GM18861 (cell line): ENCODE results near the gene STRBP.
"Not testable (repeated sequence)": the region's sequence is repeated elsewhere in the genome, so short reads cannot be mapped to it uniquely, and the experiment has no call there.

Experiments
- ATAC-seq: cut with Tn5 transposase; IDR thresholded peaks from one replicate; pipeline ENCODE4 v1.9.1; 2021; ENCODE audit not compliant: unreplicated experiment

Gene STRBP

DNA sequence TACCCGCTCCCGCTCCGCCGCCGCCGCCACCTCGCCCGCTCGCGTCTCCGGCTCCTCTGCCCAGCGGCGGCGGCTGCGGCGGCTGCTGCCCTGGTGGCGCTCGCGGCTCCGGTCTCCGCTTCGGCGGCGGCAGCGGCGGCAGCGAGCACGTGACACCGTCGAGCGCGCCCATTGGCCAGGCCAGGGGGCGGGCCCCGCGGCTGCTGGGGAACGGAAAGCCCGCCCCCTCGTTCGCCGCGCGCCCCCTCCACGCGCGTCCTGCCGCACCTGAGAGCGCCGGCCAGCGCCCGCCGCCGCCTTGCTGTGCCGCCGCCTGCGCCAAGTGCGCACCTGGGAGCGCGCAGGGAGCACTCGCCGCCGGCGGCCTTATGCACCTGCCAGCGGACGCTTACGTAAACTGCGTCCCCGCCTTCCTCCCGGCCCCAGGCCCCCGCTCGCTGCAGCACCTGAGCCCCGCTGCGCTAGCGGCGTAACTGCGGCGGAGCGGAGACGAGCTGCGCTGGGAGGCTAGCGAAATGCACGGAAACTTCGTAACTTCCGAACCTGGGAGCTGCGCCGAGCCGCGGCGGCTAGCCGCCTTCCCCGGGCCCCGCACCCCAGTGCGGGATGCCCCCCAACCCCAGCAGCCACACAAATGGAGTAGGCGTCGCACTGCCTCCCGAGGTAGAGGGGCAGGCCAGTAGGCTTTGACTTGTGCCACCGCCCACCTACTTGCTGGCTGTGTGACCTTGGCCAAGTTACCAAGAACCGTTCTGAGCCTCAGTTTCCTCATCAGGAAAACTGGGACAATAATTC, at the start of gene STRBP:
Gene STRBP (minus strand): TSS at position 122 of the 795 bp plus-strand sequence. CDS start 84,452 bp downstream, outside the sequence.
- ATAC-seq: peak; percentile 85

DNA sequence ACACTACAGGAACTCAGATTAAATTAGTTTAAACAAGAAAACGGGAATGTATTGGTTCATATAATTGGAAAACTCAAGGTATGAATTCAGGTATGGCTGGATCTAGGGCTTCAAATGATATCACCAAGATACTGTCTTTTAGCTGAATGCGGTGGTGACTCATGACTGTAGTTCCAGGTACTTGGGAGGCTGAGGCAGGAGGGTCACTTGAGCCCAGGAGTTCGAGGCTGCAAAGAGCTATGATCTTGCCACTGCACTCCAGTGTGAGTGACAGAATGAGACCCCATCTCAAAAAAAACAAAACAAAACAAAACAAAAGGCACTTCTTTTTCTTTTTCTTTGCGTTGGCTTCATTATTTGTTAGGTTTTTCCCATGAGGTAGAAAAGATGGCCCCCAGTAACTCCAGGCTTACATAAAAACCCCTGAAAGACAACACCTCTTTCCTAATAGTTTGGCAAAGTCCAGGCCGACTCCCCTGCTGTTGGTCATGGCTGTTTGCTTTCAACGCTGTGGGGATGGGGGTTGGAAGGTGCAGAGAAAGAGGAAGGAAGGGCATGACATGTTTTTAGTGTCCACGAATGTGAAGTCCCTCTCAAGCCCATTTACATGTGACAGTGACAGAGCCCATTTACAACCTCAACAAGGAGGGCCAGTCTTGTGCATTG, 47.8 kb upstream of the STRBP start:
- no peak for ATAC-seq

DNA sequence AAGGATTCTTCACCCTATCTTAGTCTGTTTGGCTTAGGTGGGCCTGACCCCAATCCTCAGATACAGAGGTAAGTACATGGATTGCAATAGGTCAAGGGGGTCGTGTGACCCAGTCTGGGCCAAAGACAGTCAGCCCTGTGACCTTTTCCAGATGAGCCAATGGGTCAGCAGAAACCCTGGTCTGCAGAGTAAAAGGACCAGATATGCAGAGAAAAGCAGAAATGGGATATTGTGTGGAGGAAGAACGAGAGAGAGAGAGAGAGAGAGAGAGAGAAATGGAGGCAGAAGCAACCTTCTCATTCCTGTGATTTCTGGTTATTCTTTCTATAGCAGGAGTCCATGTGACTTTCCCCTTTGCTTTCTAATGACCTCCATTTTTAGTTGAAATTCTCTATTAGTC, 47.2 kb upstream of the STRBP start:
- no peak for ATAC-seq

DNA sequence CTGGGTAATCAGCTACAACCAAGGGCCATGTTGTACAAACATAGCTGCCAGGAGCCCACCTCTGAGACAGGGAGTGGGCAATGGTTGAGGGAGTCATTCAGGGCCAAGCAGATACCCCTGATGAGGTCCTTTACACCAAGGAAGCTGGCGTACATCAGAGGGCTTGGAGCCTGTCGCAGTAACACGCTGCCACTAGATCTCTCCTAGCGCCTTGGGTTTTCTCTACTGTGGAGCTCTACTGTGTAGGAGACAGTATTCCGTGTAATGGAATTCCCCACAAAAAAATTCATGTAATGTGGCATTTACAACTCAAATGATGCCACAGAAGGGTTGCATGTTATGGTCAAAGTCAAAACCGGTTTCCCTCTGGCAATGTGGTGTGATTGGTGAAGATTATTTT, 46.2 kb upstream of the STRBP start:
- no peak for ATAC-seq

DNA sequence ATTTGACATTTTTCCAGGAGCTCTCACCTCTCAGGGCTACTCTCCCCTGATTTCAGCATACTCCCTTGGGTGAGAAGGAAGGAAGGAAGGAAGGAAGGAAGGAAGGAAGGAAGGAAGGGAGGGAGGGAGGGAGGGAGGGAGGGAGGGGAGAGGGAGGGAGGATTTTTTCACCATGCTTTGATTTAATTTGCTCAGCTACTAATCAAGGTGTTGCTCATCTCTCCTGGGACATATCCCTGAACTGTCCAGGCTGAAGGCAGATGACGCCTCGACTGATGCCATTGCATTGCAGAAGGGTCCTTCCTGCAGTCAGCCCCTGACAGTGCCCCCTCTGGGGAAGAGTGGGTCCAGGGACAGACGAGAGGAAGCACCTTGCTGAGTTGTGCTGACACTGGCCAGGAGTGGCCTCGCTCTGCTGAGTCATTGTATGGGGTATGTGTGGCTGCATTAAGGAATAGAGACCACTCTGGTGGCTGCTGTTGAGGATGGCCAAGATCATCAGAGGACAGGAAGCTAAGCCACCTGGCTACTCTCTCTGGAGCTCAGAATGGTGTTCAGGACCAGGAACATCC, 44.0 kb upstream of the STRBP start:
- ATAC-seq: no peak

DNA sequence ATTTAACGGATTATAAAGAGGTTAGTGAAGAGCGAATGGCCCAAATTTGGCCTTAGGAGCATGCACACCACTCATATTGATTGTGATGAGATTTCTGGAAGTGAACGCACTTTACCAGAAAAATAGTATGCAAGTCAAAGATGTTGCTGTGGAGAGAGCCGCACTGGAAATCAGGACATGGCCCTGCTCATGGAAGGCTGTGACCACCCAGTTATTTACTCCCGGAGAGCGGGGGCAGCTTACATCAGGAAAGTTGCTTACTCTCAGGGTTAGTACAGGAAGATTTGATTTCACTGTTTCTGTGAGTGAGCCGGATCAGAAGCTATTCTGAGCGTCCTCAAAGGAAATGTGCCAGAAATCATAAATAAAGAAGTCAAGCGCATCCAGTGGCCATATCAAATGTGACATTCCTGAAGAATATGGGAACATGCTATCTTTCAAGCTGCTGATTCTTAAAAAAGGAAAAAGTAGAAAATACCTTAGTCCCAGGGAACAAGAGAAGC, 42.9 kb upstream of the STRBP start:
- ATAC-seq: no peak

DNA sequence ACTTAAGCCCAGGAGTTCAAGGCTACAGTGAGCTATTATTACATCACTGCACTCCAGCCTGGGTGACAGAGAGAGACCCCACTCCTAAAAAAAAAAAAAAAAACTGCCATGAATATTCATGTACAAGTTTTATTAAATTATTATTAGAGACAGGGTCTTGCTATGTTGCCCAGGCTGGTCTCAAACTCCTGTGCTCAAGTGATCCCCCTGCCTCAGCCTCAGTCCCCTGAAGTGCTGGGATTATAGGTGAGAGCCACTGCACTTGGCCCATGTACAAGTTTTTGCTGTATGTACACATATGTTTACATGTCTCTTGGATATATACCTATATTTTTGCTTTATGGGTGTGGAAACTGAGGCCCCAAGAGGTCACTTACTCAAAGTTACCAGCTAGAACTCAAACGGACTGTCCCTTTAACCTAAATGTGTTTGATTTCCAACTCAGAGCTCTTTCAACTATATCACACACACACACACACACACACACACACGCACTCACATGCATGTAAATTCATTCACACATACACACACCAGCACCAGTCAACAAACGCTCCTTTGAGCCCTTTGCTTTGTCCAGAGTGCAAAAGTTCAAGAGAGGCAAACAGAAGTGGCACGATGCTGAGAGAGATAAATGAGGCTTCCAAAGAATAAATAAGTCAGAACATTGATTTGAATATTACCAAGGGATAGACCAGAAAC, 42.3 kb upstream of the STRBP start:
- no peak for ATAC-seq

DNA sequence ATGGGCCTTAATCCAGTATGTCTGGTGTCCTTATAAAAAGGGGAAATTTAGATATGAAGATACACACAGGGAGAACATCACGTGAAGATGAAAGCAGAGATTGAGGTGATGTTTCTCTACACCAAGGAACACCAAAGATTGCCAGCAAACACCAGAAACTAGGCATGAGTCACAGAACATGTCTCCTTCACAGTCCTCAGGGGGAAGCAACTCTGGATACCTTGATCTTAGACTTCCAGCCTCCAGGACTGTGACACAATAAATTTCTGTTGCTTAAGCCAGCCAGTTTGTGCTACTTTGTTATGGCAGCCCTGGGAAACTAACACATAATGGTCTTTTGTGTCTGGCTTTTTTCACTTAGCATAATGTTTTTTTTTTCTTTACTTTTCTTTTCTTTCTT, 41.2 kb upstream of the STRBP start:
- no peak for ATAC-seq

DNA sequence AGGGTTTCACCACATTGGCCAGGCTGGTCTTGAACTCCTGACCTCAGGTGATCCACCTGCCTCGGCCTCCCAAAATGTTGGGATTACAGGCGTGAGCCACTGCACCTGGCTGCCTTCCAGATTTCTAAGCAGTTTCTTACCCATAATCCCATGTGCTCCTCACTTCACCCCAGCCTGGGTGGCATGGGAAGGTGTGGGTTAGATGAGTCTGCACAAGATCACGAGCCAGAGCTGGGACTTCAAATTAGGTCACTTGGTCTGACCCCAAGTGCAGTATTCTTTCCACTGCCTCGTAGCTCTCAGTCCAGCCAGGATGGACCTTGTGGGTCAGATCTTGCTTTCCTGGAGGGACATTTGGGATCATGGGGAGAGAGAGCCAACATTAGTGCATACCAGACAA, 37.5 kb upstream of the STRBP start:
- ATAC-seq: no peak

DNA sequence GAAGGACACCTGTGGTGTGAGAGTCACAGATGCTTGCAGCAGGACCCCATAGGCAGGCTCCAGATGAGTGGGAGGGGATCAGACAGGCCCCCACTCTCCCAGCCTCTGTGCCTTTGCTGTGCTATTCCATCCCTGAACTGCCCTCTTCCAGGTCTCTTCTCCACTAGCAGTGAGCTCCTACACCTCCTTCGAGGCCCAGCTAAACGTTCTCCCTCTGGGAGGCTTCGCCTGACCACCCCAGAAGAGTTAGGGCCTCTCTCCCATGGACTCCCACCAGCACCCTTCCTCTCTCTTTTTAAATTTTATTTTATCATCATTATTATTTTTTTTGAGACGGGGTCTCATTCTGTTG, 35.9 kb upstream of the STRBP start:
- ATAC-seq: no peak

DNA sequence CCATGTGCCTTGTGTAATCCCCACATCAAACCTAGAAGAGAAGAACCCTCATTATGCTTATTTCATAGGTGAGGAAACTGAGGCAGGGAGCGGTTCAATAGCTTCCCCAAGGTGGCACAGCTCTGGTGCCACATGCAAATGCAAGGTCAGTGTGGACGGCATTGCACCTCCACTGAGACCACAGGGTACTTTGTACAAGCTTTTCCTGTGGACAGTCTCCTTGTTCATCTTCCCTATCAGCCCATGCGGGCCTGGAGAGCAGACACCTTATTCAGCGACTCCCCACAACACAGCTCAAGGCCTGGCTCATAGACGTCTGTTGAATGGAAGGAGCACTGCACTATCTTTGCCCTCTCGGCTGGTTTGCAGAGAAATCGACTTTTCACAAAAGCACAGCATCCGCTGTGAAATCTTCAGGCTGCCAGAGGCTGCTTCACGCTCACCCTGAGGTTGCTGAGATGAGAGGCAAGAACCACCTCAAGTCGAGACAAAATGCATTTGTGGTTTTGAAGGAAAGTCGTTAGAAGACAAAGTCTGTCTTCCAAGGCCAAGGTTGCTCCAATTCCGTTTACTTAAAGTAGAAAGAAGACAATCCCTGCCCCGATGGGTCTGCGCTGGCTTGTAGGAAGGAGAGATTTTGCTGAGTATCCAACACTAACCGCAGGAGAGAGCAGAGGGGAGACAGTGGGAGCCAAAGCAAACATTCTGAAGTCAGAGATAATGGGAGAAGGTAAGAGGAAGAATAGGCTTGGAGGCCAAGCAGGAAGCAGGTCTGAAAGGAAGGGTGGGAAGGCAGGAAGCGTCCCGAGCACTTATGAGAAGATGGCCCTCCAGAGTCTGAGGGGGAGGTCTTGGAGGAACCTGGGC, 34.2 kb upstream of the STRBP start:
- ATAC-seq: no peak

DNA sequence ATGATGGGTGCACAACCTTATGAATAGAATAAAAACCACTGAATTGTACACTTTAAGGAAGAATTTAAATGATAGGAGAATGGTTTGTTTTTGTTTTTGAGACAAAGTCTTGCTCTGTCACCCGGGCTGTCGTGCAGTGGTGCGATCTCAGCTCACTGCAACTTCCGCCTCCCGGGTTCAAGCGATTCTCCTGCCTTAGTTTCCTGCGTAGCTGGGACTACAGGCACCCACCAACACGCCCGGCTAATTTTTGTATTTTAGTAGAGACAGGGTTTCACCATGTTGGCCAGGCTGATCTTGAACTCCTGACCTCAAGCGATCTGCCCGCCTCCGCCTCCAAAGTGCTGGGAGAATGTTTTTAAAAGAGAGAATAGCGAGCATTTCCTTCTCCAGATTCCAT, 33.5 kb upstream of the STRBP start:
- ATAC-seq: not testable (repeated sequence)

DNA sequence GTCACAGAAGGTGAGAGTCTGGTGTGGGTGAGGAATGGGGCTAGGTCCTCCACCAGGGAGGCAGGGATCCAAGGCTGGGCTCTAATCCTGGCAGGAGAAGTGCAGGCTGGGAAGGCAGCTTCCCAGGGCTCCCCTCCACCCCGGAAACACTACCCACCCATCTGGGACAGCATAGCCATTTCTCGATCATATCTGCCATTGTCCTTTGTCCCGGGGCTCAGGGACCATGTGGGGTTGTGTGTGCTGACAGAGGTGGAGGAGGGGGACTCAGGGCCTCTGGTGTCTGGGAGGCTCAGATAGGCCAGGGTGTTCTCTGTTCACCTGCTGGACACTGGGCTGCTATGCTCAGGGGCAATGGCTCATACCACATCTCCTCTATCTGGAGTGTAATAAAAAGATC, 32.2 kb upstream of the STRBP start:
- ATAC-seq: no peak

DNA sequence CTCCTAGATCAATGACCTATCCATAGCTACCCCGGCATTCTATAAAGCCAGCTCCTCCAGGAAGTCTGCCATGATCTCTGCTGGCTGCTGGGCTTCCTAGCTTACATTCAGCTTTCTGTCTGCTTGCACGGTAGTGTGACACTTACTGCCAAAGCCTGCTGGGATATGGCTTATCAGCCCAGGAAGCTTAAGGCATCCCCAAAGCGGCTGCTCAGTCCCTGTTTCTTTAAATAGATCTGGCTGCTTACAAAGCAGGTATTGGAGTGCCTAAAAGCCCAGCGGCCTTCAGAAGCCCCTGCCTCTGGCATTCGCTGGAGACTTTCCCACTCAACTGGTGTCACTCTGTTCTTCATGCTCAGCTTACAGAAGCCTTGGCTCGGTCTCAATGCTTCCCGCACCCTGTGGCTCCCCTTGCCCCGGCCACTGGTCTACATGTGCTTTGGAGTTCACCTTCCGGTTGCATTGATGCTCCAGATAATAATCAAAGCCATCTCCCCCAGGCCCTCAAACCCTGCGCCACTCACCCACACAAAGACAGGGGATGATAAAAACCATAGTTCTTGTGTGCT, 31.3 kb upstream of the STRBP start:
- ATAC-seq: no peak

DNA sequence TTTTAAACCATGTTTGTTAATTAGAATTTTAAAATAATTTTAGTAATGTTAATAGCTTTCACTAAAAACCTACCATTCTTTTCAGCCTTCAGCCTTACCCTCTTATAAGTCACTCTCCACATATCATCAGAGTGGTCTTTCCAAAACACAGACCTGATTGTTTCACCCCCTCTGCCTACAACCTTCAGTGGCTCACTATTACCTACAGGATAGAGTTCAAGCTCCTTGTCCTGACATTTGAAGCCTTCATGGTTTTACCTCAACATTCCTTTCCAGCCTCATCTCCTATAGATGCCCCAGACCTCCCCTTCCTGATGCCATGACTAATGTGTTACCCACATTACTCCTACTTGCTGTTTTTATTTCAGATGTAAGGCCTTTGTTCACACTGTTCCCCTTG, 27.8 kb upstream of the STRBP start:
- no peak for ATAC-seq

DNA sequence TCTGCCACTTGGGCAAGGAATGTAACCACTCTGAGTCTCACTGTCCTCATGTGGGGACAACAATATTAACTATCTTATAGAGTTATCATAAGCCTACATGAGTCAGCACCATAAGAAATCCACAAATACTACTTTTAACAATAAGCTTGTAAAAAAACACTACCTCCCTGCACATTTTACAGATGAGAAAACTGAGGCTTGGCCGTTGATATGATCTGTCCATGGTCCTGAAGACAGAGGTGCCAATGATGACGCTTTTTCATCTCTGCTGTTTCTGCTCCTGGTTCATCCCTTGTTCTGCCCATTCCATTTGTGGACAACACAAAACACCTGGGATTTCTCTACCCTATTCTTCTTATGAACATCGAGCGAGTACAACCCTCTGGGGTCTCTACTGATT, 23.4 kb upstream of the STRBP start:
- ATAC-seq: no peak

DNA sequence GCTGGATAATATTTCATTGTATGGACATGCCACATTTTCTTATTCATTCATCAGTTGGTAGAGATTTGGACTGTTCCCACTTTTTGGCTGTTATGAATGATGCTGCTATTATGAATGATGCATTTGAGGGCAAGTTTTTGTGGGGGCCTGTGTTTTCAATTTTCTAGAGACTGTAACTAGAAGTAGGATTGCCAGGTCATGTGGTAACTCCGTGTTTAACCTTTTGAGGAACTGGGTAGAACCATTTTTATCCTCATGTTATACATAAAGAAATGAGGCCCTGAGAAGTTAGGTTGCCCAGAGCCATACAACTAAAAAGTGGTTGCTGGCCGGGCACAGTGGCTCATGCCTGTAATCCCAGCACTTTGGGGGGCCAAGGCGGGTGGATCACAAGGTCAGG, 22.4 kb upstream of the STRBP start:
- no peak for ATAC-seq

DNA sequence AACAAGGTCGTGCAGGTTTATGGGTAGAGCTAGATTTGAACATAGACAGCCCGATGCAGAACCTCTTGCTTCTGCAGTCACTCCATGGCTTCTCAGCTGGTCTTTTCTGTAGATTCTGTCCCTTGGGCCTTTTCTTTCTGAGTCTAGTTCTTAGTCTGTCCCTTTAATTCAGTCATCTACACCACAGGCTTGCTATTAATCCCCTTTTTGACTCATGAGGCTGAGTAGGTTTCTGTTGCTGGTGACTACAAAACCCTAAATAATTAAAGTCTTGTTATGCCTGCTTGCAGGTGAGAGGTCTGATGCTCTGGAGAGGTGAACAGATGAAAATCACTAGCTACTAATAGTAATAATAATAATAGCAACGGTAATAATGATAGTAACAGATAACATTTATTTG, 19.3 kb upstream of the STRBP start:
- no peak for ATAC-seq

DNA sequence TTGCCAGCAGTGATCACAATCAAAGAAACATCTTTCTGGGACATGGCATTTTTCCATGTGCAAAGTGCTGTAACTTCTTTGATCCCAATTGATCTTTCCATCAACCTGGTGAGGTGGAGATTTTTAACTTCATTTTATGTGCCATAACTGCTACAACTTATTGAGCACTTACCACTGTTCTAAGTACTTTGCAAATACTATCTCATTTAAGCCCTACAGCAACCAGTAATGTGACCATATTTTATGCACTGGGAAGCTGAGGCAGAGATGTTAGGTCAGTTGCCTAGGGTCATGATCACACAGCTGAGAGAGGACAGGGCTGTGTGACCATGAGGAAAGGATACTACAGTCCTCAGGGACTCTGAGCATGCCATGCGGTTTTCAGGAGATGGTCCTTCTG, 17.9 kb upstream of the STRBP start:
- ATAC-seq: no peak

DNA sequence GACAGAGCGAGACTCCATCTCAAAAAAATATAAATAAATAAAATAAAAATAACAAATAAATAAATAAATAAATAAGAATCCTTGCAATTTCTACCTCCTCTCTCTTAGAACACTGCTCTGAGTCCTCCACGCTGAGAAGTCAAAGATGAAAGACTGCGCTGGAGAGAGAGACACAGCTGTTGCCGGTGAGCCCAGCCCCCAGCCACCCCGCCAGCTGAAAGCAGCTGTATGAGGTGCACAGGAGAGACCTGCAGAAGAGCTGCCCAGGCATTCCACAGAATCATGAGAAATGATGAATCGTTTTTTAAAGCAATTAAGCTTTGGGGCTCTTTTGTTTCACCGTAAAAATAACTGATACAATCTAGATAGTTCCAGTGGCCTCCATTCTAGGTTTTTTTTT, 16.3 kb upstream of the STRBP start:
- ATAC-seq: no peak
